GM23338 (cell line): Measurements from ENCODE around the gene MAVS. TPM values are rescaled to one million over a fixed set of nuclear protein-coding genes. Genes with fewer than 3 reads are reported as not detected.

ENCODE experiments used
- ATAC-seq: fragments of 200-7000 bp; cut with Tn5 transposase; 3 replicates; pipeline ENCODE4 v1.9.1; 2020
- DNase-seq: peaks from one replicate; pipeline ENCODE4 v3.0.0-alpha.2; 2015; ENCODE audit warnings: low spot score
- H2AFZ ChIP-seq: fragments of 200-600 bp; sonication (generic); 2 replicates; pipeline ENCODE4 v1.8.0; 2016; ENCODE audit warnings: antibody characterized with exemption, mild to moderate bottlenecking, moderate library complexity
- H3F3A ChIP-seq: fragments of 200-600 bp; sonication (generic); replicated peaks from 2 replicates; pipeline ENCODE4 v1.8.0; 2017; ENCODE audit warnings: antibody characterized with exemption, mixed run types, low read depth
- H3K27ac ChIP-seq: fragments of 200-600 bp; sonication (generic); 2 replicates; pipeline ENCODE4 v1.6.1; 2016; ENCODE audit warnings: low read depth
- H3K27me3 ChIP-seq: fragments of 200-600 bp; sonication (generic); 2 replicates; pipeline ENCODE4 v1.8.0; 2016; ENCODE audit warnings: mild to moderate bottlenecking, mixed run types, moderate library complexity; ENCODE audit not compliant: insufficient read depth
- H3K36me3 ChIP-seq: fragments of 200-600 bp; sonication (generic); 2 replicates; pipeline ENCODE4 v1.8.0; 2016; ENCODE audit warnings: mild to moderate bottlenecking; ENCODE audit not compliant: insufficient read depth
- H3K4me1 ChIP-seq: fragments of 200-600 bp; sonication (generic); 2 replicates; pipeline ENCODE4 v1.8.0; 2016; ENCODE audit warnings: mild to moderate bottlenecking, moderate library complexity; ENCODE audit not compliant: insufficient read depth
- H3K4me2 ChIP-seq: fragments of 200-600 bp; sonication (generic); 2 replicates; pipeline ENCODE4 v1.7.1; 2017; ENCODE audit warnings: mixed run types
- H3K4me3 ChIP-seq: fragments of 200-600 bp; sonication (generic); 2 replicates; pipeline ENCODE4 v1.6.1; 2016; ENCODE audit warnings: mixed run types
- H3K79me2 ChIP-seq: fragments of 200-600 bp; sonication (generic); replicated peaks from 2 replicates; pipeline ENCODE4 v1.8.0; 2017; ENCODE audit warnings: mild to moderate bottlenecking; ENCODE audit not compliant: insufficient read depth
- H3K9me2 ChIP-seq: fragments of 200-600 bp; sonication (generic); 2 replicates; pipeline ENCODE4 v1.8.0; 2017; ENCODE audit not compliant: insufficient read depth
- H4K20me1 ChIP-seq: fragments of 200-600 bp; sonication (generic); replicated peaks from 2 replicates; pipeline ENCODE4 v1.8.0; 2017; ENCODE audit warnings: mild to moderate bottlenecking; ENCODE audit not compliant: insufficient read depth
- H3K27ac Mint-ChIP-seq: 2 replicates; pipeline ENCODE4 v1.8.0; 2020; ENCODE audit warnings: inconsistent platforms, mild to moderate bottlenecking, moderate library complexity, mixed read lengths
- H3K27me3 Mint-ChIP-seq: 3 replicates; pipeline ENCODE4 v1.8.0; 2022; ENCODE audit warnings: low read depth, mild to moderate bottlenecking, moderate library complexity, mixed read lengths, inconsistent platforms; ENCODE audit not compliant: insufficient read depth, poor library complexity
- H3K36me3 Mint-ChIP-seq: 3 replicates; pipeline ENCODE4 v1.8.0; 2021; ENCODE audit warnings: low read depth, mild to moderate bottlenecking, inconsistent platforms, moderate library complexity, mixed read lengths
- H3K4me1 Mint-ChIP-seq: 3 replicates; pipeline ENCODE4 v1.8.0; 2020; ENCODE audit warnings: mild to moderate bottlenecking, inconsistent platforms, mixed read lengths
- H3K4me3 Mint-ChIP-seq: 3 replicates; pipeline ENCODE4 v1.8.0; 2021; ENCODE audit warnings: moderate library complexity, mild to moderate bottlenecking, inconsistent platforms, mixed read lengths
- H3K9me3 Mint-ChIP-seq: 3 replicates; pipeline ENCODE4 v1.8.0; 2020; ENCODE audit warnings: moderate library complexity, mild to moderate bottlenecking, inconsistent platforms, mixed read lengths
- CTCF ChIP-seq, 2 experiments: fragments of 200-600 bp in 1 of 2; sonication (generic) in 1 of 2; conservative IDR thresholded peaks; 2 replicates each; pipeline versions ENCODE4 v1.5.1 to v1.6.1; 2016 to 2017; ENCODE audit warnings: antibody characterized with exemption in 2 of 2, low read depth in 2 of 2, mild to moderate bottlenecking in 2 of 2, moderate library complexity in 1 of 2
- ETS1 ChIP-seq: IDR thresholded peaks from 2 replicates; pipeline ENCODE4 v1.6.1; 2016; ENCODE audit warnings: antibody characterized with exemption
- JUNB ChIP-seq: IDR thresholded peaks from one replicate; pipeline ENCODE4 v1.6.1; 2016; ENCODE audit warnings: antibody characterized with exemption; ENCODE audit not compliant: unreplicated experiment
- NANOG ChIP-seq: IDR thresholded peaks from 2 replicates; pipeline ENCODE4 v1.6.1; 2016; ENCODE audit warnings: antibody characterized with exemption, borderline replicate concordance
- REST ChIP-seq: IDR thresholded peaks from one replicate; pipeline ENCODE4 v1.6.1; 2018; ENCODE audit warnings: antibody characterized with exemption; ENCODE audit not compliant: unreplicated experiment
- ZNF114 ChIP-seq: fragments of 250-450 bp; sonication (Bioruptor Pico); IDR thresholded peaks from 2 replicates; pipeline ENCODE4 v1.5.0; 2020; ENCODE audit warnings: mild to moderate bottlenecking, moderate library complexity
- ZNF331 ChIP-seq: fragments of 250-450 bp; sonication (Bioruptor Pico); IDR thresholded peaks from 2 replicates; pipeline ENCODE4 v1.5.0; 2020; ENCODE audit warnings: low read depth, mild to moderate bottlenecking, moderate library complexity
- ZNF462 ChIP-seq: fragments of 250-450 bp; sonication (Bioruptor Pico); IDR thresholded peaks from 2 replicates; pipeline ENCODE4 v1.5.0; 2020; ENCODE audit warnings: mild to moderate bottlenecking, moderate library complexity
- polyA plus RNA-seq: library from polyadenylated mRNA; unstranded; fragments of >200 nt; fragmentation: Nextera tagmentation; extraction: Ambion mirVana; gene quantifications from 2 replicates; pipeline ENCODE4 v1.2.1, GENCODE V29; 2016
- total RNA-seq: library from RNA; depleted of rRNA; stranded (reverse); fragments of >200 nt; shearing (Covaris generic); gene quantifications from 2 replicates; pipeline ENCODE4 v1.2.3, GENCODE V29; 2014

Gene MAVS
- total and polyA plus RNA-seq, 2 experiments from 2014 or later, result 5.2 to 21.8 TPM

GRCh38 chr20:3871550-3872265 lies 25.1 kb downstream of the MAVS start:
- Mint-ChIP-seq H3K27ac (no peak overlapping the region), H3K4me1 (peaks cover 7% of the 10 kb centered on the region; the same call in 2 of the 3 replicates), H3K36me3 (peaks cover 16% of the 10 kb centered on the region), H3K27me3 (peaks cover 7% of the 10 kb centered on the region), H3K9me3 (no peaks in the 10 kb centered on the region), H3K4me3 (no peak overlapping the region)
- Histone ChIP-seq H4K20me1 (no peaks in the 10 kb centered on the region; the same call in 1 of the 2 replicates), H3K27me3 (no peaks in the 10 kb centered on the region), H3K27ac (no peak overlapping the region), H3K9me2 (no peaks in the 10 kb centered on the region), H3F3A (no peaks in the 10 kb centered on the region), H3K79me2 (no peaks in the 10 kb centered on the region), H3K36me3 (0 out of 2 replicates have a peak, but pooled peaks cover 3% of the 10 kb centered on the region), H2AFZ (no peak overlapping the region), H3K4me1 (no peaks in the 10 kb centered on the region), H3K4me2 (no peak overlapping the region), H3K4me3 (no peak overlapping the region)
- DNase-seq (no peak), ATAC-seq (no peak)
- TF ChIP-seq ZNF462 (CRISPR knock-in tag) (no peak), JUNB (no peak), NANOG (no peak), ZNF331 (CRISPR knock-in tag) (no peak), ETS1 (no peak), ZNF114 (CRISPR knock-in tag) (no peak), CTCF (conservative IDR thresholded peaks at IDR 0.05; ENCODE audit: low read depth in 2 of 2) (no peak), REST (no peak)
